GM03348 (cell line): ENCODE measurements around the gene AP3S1.

Source experiments
- DNase-seq: peaks from one replicate; pipeline ENCODE4 v3.0.0; 2012; ENCODE audit warnings: low spot score

The AP3S1 gene

GRCh38 chr5:115940080-115940810 lies 98.5 kb downstream of the AP3S1 start:
- no peak for DNase-seq

GRCh38 chr5:115941051-115941675 lies 99.4 kb downstream of the AP3S1 start:
- DNase-seq: peak; percentile 90

- no peak for DNase-seq
Observed at GRCh38 chr5:115944501-115944900, 102.8 kb downstream of the AP3S1 start.

- peak; percentile 24 for DNase-seq
Observed at GRCh38 chr5:115946655-115947054, 104.9 kb downstream of the AP3S1 start.

- DNase-seq: no peak
Observed at GRCh38 chr5:115947260-115947659, 105.5 kb downstream of the AP3S1 start.

GRCh38 chr5:115948091-115948534 lies 106.4 kb downstream of the AP3S1 start:
- peak; percentile 59 for DNase-seq

- no peak for DNase-seq
Observed at GRCh38 chr5:115949096-115949495, 107.4 kb downstream of the AP3S1 start.

- no peak for DNase-seq
Observed at GRCh38 chr5:115952588-115952987, 110.9 kb downstream of the AP3S1 start.

- DNase-seq: no peak
Observed at GRCh38 chr5:115954144-115954543, 112.4 kb downstream of the AP3S1 start.

GRCh38 chr5:115956957-115957356 lies 115.2 kb downstream of the AP3S1 start:
- no peak for DNase-seq

- DNase-seq: peak; percentile 71
Observed at GRCh38 chr5:115961381-115962238, 119.9 kb downstream of the AP3S1 start.

GRCh38 chr5:115962239-115962564 lies 120.5 kb downstream of the AP3S1 start, which contains the start of gene LVRN:
Gene LVRN, plus strand, starts transcription at chr5:115962475. Its CDS starts 143 bp downstream, at chr5:115962618.
- DNase-seq: no peak

GRCh38 chr5:115962565-115963402 lies 121.0 kb downstream of the AP3S1 start:
- DNase-seq: peak; percentile 44

GRCh38 chr5:115963566-115963965 lies 121.8 kb downstream of the AP3S1 start:
- no peak for DNase-seq
